Activated naive CD8-positive, alpha-beta T cell treated with anti-CD3 and anti-CD28 coated beads for 36 hours (primary cell): ENCODE measurements around the gene EFCAB3. TPM values are rescaled to one million over a fixed set of nuclear protein-coding genes. Genes with fewer than 3 reads are reported as not detected.
"Not testable (repeated sequence)": the region's sequence is repeated elsewhere in the genome, so short reads cannot be mapped to it uniquely, and the experiment has no call there.

ENCODE experiments used
- DNase-seq: peaks from one replicate; pipeline ENCODE4 v3.0.0; 2021
- H3K27ac Mint-ChIP-seq: one replicate; pipeline ENCODE4 v1.8.0; 2022; ENCODE audit warnings: mild to moderate bottlenecking, moderate library complexity, mixed read lengths
- H3K27me3 Mint-ChIP-seq: one replicate; pipeline ENCODE4 v1.8.0; 2022; ENCODE audit warnings: mild to moderate bottlenecking, mixed read lengths
- H3K36me3 Mint-ChIP-seq: one replicate; pipeline ENCODE4 v1.8.0; 2021; ENCODE audit warnings: mild to moderate bottlenecking, mixed read lengths
- H3K4me1 Mint-ChIP-seq: one replicate; pipeline ENCODE4 v1.8.0; 2021; ENCODE audit warnings: mixed read lengths
- H3K4me3 Mint-ChIP-seq: one replicate; pipeline ENCODE4 v1.8.0; 2022; ENCODE audit warnings: mild to moderate bottlenecking, moderate library complexity, mixed read lengths
- H3K9me3 Mint-ChIP-seq: one replicate; pipeline ENCODE4 v1.8.0; 2022; ENCODE audit warnings: mixed read lengths
- total RNA-seq, 2 experiments: library from RNA; stranded (reverse); gene quantifications; one replicate each; pipeline ENCODE4 v1.2.3, GENCODE V29; 2021

Gene EFCAB3
- total RNA-seq: not detected

- Mint-ChIP-seq H3K27me3 (peaks cover 27% of the 10 kb centered on the region), H3K27ac (no peak within 1 kb of the TSS), H3K36me3 (no peaks in the 10 kb centered on the region), H3K4me1 (no peaks in the 10 kb centered on the region), H3K9me3 (no peaks in the 10 kb centered on the region), H3K4me3 (no peak within 1 kb of the TSS)
- DNase-seq: no peak
Observed at GRCh38 chr17:62380253-62380652, at the start of gene EFCAB3. Gene EFCAB3, plus strand, starts transcription at chr17:62380553. Its CDS starts 2,427 bp downstream, at chr17:62382980.

GRCh38 chr17:62336527-62336926, 43.8 kb upstream of the EFCAB3 start:
- no peak overlapping the region for H3K27ac Mint-ChIP-seq
- DNase-seq: no peak
- H3K4me3 Mint-ChIP-seq: no peak overlapping the region
- H3K27me3 Mint-ChIP-seq: no peaks in the 10 kb centered on the region
- peaks cover 3% of the 10 kb centered on the region for H3K9me3 Mint-ChIP-seq
- H3K36me3 Mint-ChIP-seq: peaks cover 2% of the 10 kb centered on the region
- no peaks in the 10 kb centered on the region for H3K4me1 Mint-ChIP-seq

- no peak overlapping the region for H3K4me3 Mint-ChIP-seq
- no peaks in the 10 kb centered on the region for H3K36me3 Mint-ChIP-seq
Observed at GRCh38 chr17:62343764-62344270, 36.5 kb upstream of the EFCAB3 start.

GRCh38 chr17:62351176-62351575, 29.2 kb upstream of the EFCAB3 start:
- DNase-seq: no peak
- Mint-ChIP-seq H3K27ac (no peak overlapping the region), H3K4me3 (no peak overlapping the region), H3K27me3 (peaks cover 35% of the 10 kb centered on the region), H3K4me1 (no peaks in the 10 kb centered on the region), H3K36me3 (no peaks in the 10 kb centered on the region), H3K9me3 (no peaks in the 10 kb centered on the region)

More at GRCh38 chr17:62343764-62344270, 36.5 kb upstream of the EFCAB3 start:
- Mint-ChIP-seq H3K4me1 (no peaks in the 10 kb centered on the region), H3K27ac (no peak overlapping the region), H3K9me3 (no peaks in the 10 kb centered on the region), H3K27me3 (peaks cover 11% of the 10 kb centered on the region)
- no peak for DNase-seq

GRCh38 chr17:62366191-62366590, 14.2 kb upstream of the EFCAB3 start:
- no peak overlapping the region for H3K4me3 Mint-ChIP-seq
- no peak overlapping the region for H3K27ac Mint-ChIP-seq
- DNase-seq: no peak
- peaks cover 4% of the 10 kb centered on the region for H3K27me3 Mint-ChIP-seq
- no peaks in the 10 kb centered on the region for H3K4me1 Mint-ChIP-seq
- H3K9me3 Mint-ChIP-seq: peaks cover 2% of the 10 kb centered on the region
- H3K36me3 Mint-ChIP-seq: peaks cover 3% of the 10 kb centered on the region

GRCh38 chr17:62381561-62381960, 1.2 kb downstream of the EFCAB3 start:
- H3K27me3 Mint-ChIP-seq: peaks cover 20% of the 10 kb centered on the region
- no peak overlapping the region for H3K4me3 Mint-ChIP-seq
- no peaks in the 10 kb centered on the region for H3K36me3 Mint-ChIP-seq
- no peak overlapping the region for H3K27ac Mint-ChIP-seq
- H3K9me3 Mint-ChIP-seq: no peaks in the 10 kb centered on the region
- H3K4me1 Mint-ChIP-seq: no peaks in the 10 kb centered on the region
- DNase-seq: no peak

- Mint-ChIP-seq H3K4me1 (no peaks in the 10 kb centered on the region), H3K36me3 (no peaks in the 10 kb centered on the region), H3K27me3 (peaks cover 17% of the 10 kb centered on the region)
Observed at GRCh38 chr17:62388856-62389255, 8.5 kb downstream of the EFCAB3 start.

GRCh38 chr17:62392908-62393307, 12.6 kb downstream of the EFCAB3 start:
- Mint-ChIP-seq H3K36me3 (no peaks in the 10 kb centered on the region), H3K9me3 (no peaks in the 10 kb centered on the region), H3K27me3 (peaks cover 19% of the 10 kb centered on the region), H3K4me3 (no peak overlapping the region), H3K4me1 (no peaks in the 10 kb centered on the region), H3K27ac (no peak overlapping the region)
- no peak for DNase-seq

More at GRCh38 chr17:62388856-62389255, 8.5 kb downstream of the EFCAB3 start:
- Mint-ChIP-seq H3K27ac (no peak overlapping the region), H3K9me3 (no peaks in the 10 kb centered on the region), H3K4me3 (no peak overlapping the region)
- no peak for DNase-seq

GRCh38 chr17:62398891-62399290, 18.5 kb downstream of the EFCAB3 start:
- Mint-ChIP-seq H3K27me3 (peaks cover 31% of the 10 kb centered on the region), H3K9me3 (no peaks in the 10 kb centered on the region), H3K4me1 (no peaks in the 10 kb centered on the region), H3K36me3 (no peaks in the 10 kb centered on the region), H3K4me3 (no peak overlapping the region), H3K27ac (no peak overlapping the region)
- DNase-seq: no peak

GRCh38 chr17:62405451-62405850, 25.1 kb downstream of the EFCAB3 start:
- Mint-ChIP-seq H3K4me1 (no peaks in the 10 kb centered on the region), H3K4me3 (no peak overlapping the region), H3K36me3 (no peaks in the 10 kb centered on the region), H3K27me3 (peaks cover 30% of the 10 kb centered on the region), H3K27ac (no peak overlapping the region), H3K9me3 (no peaks in the 10 kb centered on the region)
- no peak for DNase-seq

- not testable (repeated sequence) for H3K4me3 Mint-ChIP-seq, H3K27ac Mint-ChIP-seq
- H3K27me3 Mint-ChIP-seq: peaks cover 10% of the 10 kb centered on the region
Observed at GRCh38 chr17:62413090-62413489, 32.7 kb downstream of the EFCAB3 start.

GRCh38 chr17:62423647-62424461, 43.5 kb downstream of the EFCAB3 start, which contains the start of gene METTL2A:
Gene METTL2A, plus strand, starts transcription at chr17:62423897. Its CDS starts 6 bp downstream, at chr17:62423903.
- not testable (repeated sequence) for H3K9me3 Mint-ChIP-seq, H3K27me3 Mint-ChIP-seq, H3K36me3 Mint-ChIP-seq
- H3K27ac Mint-ChIP-seq: peak within 1 kb of the TSS; percentile 94
- peak; percentile 90 for DNase-seq
- H3K4me1 Mint-ChIP-seq: peaks cover 21% of the 10 kb centered on the region
- H3K4me3 Mint-ChIP-seq: peak within 1 kb of the TSS; percentile 96

More at GRCh38 chr17:62413090-62413489, 32.7 kb downstream of the EFCAB3 start:
- not testable (repeated sequence) for H3K4me1 Mint-ChIP-seq, DNase-seq, H3K9me3 Mint-ChIP-seq, H3K36me3 Mint-ChIP-seq

GRCh38 chr17:62426214-62426613, 45.9 kb downstream of the EFCAB3 start:
- not testable (repeated sequence) for H3K27ac Mint-ChIP-seq, H3K27me3 Mint-ChIP-seq, H3K36me3 Mint-ChIP-seq, H3K4me3 Mint-ChIP-seq, DNase-seq, H3K9me3 Mint-ChIP-seq
- H3K4me1 Mint-ChIP-seq: peaks cover 21% of the 10 kb centered on the region

GRCh38 chr17:62435251-62435650, 54.9 kb downstream of the EFCAB3 start:
- not testable (repeated sequence) for H3K27me3 Mint-ChIP-seq, H3K4me1 Mint-ChIP-seq, H3K27ac Mint-ChIP-seq, H3K4me3 Mint-ChIP-seq, DNase-seq, H3K9me3 Mint-ChIP-seq
- H3K36me3 Mint-ChIP-seq: peaks cover 17% of the 10 kb centered on the region

GRCh38 chr17:62441181-62441580, 60.8 kb downstream of the EFCAB3 start:
- H3K27ac Mint-ChIP-seq, DNase-seq, H3K4me1 Mint-ChIP-seq, H3K4me3 Mint-ChIP-seq, H3K9me3 Mint-ChIP-seq, H3K27me3 Mint-ChIP-seq: not testable (repeated sequence)
- peaks cover 22% of the 10 kb centered on the region for H3K36me3 Mint-ChIP-seq

GRCh38 chr17:62444063-62444462, 63.7 kb downstream of the EFCAB3 start:
- peaks cover 21% of the 10 kb centered on the region for H3K36me3 Mint-ChIP-seq

More at GRCh38 chr17:62444063-62444462, 63.7 kb downstream of the EFCAB3 start:
- no peaks in the 10 kb centered on the region for H3K9me3 Mint-ChIP-seq
- no peaks in the 10 kb centered on the region for H3K4me1 Mint-ChIP-seq
- H3K27me3 Mint-ChIP-seq: no peaks in the 10 kb centered on the region
- H3K27ac Mint-ChIP-seq: no peak overlapping the region
- no peak for DNase-seq
- no peak overlapping the region for H3K4me3 Mint-ChIP-seq
